HG02588 (cell line): ENCODE data around the gene UIMC1.

Source experiments
- ATAC-seq: cut with Tn5 transposase; IDR thresholded peaks from one replicate; pipeline ENCODE4 v1.9.1; 2021; ENCODE audit warnings: mild to moderate bottlenecking, moderate library complexity; ENCODE audit not compliant: unreplicated experiment

UIMC1 gene

DNA sequence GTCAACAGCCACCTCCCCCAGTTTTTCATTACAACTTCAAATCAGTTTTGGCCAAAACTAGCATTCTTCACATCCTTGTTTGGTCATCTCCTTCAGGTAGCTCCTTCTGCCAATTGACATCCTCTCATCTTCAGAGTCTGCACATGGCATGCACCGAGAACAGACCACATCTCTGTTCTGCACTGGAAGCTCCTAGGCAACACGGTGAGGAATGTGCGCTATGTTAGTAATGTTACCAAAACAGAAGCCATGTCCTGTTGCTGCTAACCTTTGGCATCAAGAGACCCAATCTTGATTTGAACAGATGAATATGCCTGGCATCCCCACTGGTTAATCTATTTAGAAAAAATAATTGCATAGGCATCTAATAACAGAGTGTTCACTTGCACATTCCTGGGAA, 102.3 kb downstream of the UIMC1 start:
- ATAC-seq, result no peak

DNA sequence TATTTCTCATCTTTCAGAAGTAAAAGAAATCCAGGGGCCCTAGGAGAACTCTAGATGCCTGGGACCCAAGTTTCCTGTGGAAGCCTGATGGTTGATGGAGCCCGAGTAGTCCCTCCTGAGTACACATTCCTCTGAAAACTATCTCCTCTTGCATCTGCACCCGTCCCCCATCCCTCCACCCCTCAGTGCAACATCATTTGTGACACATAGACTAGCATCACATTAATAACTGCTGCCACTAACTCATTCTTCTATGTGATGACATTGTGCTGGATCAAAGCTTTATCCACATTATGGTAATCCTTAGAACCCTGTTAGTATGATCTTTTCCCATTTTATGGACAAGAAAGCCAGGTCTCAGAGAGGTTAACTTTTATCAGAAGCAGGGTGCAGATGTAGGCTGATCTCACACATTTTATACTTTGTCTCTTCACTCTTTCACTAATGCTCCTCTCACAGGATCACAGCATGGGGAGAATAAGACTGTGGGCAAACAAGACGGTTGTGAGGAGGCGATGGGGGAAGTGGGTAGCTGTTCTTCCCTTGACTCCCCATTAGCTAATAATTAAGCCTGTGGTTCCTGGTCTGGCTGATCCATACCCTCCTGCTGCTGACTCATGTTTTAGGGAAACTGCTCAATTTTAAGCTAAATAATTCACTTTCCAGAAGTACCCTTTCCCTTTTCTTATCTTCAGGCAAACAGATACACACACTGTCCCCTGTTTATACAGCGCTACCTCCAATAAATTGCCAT, 103.5 kb downstream of the UIMC1 start:
- no peak for ATAC-seq

DNA sequence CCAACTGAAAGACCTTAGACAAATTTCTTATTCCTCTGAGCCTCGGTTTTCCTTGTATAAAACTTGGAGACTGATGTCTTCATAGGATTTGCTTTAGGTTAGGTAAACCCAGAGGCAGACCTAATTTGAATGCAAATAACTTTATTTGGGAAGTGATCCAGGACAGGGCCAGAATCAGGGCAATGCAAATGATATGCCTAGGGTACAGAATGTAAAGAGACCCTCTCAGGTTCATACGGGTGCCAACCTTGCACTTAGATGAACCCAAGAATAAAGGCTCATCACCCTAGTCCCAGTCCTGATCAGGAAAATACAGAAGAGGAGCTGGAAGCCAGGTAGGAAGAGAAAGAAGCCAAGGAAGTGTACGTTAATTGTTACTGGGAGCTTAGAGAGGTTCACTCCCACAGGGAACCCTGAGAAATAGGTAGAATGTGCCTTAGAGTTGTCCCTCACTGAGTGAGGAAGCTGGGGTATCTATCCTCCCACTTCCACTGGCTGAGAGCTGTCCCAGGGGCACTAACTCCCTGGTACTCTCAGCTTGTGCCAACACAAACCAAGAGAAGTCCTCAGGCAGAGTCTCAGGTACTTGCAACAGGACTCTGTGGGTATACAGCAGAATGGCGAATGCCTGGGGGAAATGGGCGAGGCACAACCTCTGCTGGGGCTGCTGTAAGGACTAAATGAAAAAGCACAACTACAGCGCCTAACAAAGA, 104.3 kb downstream of the UIMC1 start:
- no peak for ATAC-seq

DNA sequence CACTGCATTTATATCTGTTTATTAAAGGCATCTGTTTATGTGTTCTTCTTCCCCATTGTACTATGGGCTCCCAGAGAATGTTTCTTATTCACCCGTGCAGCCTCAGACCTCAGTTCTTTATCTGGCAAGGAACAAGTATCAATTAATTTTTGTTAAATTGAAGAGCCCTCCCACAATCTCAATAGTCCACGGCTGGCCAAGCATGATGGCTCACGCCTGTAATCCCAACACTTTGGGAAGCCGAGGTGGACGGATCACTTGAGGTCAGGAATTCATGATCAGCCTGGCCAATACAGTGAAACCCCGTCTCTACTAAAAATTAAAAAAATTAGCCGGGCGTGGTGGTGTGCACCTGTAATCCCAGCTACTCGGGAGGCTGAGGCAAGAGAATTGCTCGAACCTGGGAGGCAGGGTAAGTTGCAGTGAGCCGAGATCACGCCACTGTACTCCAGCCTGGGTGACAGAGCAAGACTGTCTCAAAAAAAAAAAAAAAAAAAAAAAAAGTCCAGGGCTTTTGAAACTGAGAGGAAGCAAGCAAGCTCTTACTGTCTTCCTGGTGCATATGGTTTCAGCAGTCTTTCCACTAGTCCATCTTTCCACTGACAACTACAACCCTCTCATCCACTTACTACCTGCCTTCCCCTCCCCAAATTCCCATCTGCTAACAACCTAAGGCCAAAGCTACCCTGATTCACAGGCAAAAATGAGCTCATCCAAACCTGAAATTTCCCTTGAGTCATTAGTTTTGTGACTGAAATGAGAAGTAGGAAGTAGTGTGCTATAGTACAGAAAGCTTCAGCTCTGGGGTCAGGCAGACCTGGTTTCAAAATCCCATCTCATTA, 105.1 kb downstream of the UIMC1 start:
- no peak for ATAC-seq

DNA sequence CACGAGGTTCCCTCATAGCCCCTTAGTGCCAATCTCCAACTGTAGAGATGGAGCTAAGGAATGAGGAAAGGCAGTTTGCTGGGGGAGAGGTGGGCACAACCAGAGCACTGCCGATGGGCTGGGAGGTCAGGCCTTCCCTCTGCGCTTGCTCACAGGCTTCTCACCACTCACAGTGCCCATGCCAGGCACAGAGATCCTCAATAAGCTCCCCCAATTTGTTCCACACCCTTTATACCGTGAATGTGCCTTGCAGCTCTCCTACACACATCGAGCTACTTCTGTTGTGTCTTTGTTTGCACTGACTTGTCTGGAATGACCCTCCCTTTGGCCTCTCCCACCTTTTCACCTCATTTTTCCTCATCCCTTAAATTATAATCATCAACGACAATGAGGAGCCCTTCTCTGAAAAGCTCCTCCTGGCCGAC, 105.8 kb downstream of the UIMC1 start:
- no peak for ATAC-seq

DNA sequence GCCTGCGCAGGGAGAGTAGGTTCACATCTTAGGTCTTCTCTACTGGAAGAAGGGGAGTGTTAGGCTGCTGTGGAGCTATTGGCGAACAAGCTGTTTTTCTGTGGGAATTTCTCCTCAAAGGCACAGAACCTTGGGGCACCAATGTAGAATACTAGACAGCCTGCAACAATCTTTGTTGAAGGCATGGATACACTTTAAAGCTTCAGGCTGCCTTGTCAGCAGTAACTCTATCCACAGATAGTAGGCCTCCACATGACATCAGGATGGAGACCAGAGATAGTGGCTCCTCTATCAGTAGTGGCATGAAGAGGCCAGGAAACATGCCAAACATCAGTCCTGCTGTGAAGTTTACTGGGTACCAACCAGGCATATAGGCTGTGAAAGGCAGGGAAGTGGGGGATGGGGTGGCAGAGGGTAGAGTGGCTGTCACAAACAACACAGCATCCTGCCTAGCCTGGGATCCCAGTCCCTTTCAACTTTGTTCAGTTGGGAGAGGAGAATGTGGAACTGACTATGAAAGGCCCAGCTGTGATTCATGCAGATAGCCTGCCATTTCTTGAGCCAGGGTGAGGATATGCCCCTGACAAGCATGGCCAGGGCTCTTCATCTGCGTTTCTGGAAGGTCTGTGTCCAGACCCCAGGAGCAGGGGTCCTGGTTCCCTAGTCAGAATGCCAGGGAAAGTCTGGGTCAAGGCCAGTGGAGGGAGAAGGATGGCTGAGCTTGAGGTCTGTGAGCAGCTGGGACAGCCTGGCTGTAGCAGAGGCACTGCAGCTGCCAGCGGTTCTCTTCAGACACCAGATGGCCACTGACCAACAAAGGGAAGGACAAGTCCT, 106.4 kb downstream of the UIMC1 start:
- ATAC-seq, result no peak

DNA sequence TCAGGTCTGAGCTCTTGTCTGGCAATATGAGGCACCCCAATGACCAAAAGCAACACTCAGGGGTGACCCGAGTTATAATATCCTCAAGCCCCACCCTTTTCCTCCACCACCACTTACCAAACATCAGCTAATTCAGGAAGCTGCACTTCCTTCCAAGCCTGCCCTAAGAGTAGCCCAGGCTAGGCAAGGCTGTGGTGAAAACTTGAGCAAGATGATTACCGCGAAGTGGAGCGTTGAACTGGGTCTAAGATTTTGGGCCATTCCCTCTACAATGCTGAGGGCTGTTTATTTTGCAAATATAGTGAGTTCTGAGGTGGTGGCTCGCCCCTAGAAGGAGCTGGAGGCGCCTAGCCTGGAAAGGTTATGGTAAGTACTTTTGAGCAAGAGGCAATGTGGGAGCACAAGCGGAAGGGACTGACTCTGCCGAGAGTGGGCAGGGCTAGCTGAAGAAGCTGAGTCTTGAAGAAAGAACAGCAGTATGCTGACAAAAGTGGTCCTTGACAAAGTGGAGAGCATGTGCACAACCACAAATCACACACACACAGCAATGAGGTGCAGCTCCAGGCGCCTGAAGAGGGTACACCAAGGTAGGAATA, 107.2 kb downstream of the UIMC1 start, which contains the start of gene HK3:
Gene HK3 (minus strand): TSS at position 51 of the 596 bp plus-strand sequence. CDS start 3,187 bp downstream, outside the sequence.
- no peak for ATAC-seq

DNA sequence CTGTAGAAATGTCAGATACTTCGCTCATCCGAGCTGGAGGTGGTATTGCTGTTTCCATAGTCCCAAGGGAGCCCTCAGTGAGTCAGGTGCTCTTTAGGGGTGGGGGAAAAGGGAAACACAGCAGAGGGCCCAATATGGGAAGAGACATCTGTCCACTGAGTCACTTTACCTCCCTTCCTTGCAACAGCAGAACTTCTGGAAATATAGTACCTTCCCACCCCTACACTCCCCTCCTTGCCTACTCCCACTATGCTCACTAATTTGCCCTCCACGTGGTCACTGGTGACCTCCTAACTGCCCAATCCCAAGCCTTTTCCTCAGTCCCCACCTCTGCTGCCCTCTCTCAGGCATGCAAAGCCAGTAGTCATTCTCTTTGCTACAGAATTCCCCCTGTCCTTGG, 109.3 kb downstream of the UIMC1 start:
- no peak for ATAC-seq

DNA sequence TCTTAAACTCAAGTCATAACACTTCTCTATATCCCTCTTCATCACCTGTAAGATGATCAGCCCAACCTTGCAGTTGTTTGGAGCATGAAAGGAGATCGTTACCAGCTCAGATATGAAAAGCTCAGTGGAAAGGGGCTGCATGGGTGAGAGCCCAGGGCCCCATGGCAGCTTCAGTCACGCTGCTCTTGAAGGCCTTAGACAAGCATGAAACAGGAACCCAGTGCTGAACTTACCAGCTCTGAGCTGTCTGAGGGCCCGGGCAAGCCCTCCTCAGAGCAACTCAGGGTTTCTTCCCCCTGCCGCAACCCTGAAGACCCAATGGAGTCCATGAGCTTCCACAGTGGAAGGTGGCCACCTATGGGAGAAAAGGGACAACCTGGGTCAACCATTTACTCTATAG, 110.7 kb downstream of the UIMC1 start:
- no peak for ATAC-seq

DNA sequence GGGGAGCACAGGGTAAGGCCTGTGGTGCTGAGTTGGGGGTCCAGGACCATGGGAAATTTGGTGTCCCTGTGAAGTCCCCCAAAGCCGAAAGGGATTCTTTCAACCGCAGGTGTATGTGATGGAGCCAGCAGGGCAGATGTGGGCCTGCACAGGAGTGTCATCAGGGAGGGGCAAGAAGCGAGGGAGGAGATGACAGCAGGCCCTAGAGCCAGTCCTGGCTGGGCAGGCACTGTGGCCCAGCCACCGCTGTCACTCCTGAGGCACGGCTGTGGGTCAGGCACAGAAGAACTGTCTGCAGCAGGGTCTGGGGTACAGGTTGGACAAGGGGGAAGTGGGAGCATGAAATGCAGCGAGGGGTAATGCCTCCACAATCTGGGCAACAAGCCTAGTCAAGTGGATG, 112.3 kb downstream of the UIMC1 start:
- ATAC-seq, result no peak

DNA sequence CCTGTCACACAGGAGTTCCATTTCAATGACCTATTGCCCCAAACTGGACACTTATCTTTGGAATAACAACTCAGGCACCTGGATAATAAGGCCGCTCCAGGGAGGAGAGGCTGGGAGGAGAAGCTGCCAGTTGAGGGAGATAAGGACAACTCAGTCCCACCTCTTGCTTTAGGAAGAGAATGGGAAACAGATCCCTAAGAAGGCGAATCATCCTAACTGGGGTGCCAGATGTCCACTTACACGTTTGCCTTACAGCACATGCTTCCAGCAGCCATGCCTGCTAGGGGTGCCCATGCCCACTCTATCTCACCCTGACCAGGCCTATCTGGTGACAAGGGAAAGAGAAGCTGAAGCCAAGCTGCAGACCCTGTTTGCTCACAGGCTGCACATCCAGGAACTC, 113.9 kb downstream of the UIMC1 start:
- ATAC-seq, result no peak

DNA sequence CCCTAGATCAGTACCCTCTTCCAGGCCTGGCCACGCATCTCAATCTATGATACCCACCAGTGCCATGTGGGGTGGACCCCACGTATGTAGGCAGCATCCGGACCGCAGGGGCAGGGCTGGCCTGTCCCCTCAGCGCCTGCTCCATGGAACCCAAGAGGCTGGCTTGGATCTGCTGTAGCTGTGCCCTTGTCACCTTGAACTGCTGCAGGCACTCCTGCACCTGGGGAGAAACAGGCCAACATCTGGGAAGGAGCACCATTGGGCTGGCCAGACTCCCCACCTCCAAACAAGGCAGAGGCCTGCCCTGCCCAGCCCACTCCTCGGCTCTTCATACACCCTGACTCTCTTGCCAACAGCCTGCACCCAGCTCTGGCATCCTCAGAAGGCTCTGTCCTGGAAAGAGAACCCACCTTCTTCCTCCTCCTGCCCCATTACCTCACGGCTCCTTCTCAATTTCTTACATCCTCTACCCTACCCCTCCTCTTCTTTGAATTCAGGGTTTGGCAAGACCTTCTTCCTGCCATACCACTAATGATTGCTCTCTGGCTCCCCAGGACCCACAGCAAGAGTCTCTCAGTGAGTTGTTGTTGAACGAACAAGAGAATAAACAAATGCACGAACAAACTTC, 115.1 kb downstream of the UIMC1 start:
- ATAC-seq, result no peak

DNA sequence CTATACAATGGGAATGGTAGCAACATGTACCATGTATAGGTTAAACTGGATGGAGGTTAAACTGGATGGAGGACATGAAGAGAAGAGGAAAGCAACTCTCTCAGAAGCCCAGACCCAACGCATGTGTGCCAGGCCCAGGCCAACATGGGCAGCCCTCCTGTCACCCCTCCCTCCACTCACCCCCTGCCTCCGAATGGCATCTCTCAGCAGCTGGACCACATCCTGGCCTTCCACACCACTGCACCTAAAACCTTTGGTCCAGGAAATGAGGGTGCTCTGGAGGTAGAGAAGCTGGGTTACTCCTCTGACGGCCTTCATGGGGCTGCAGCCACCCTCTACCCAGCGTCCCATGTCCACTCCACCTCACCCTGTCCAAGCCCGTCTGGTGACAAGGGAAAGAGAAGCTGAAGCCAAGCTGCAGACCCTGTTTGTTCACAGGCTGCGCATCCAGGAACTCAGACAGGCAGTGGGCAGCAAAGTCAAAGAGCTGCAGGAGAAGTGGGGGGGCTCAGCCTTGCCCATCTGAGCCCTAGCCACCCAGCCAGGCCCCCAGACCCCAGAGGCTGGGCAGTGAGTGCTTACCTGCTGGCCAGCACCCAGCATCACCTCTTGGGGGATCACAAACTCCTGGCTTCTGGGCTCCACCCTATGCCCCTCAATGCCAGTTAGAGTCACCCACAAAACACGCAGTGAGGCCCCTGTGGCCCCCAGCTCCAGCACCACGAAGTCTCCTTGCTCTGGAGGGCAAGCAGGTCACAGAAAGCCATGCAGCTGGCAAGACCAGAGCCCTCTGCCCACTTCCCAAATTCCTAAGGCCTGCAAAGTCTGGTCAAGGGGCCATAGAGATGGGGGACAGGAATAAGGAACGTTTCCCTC, 115.9 kb downstream of the UIMC1 start:
- ATAC-seq, result no peak

DNA sequence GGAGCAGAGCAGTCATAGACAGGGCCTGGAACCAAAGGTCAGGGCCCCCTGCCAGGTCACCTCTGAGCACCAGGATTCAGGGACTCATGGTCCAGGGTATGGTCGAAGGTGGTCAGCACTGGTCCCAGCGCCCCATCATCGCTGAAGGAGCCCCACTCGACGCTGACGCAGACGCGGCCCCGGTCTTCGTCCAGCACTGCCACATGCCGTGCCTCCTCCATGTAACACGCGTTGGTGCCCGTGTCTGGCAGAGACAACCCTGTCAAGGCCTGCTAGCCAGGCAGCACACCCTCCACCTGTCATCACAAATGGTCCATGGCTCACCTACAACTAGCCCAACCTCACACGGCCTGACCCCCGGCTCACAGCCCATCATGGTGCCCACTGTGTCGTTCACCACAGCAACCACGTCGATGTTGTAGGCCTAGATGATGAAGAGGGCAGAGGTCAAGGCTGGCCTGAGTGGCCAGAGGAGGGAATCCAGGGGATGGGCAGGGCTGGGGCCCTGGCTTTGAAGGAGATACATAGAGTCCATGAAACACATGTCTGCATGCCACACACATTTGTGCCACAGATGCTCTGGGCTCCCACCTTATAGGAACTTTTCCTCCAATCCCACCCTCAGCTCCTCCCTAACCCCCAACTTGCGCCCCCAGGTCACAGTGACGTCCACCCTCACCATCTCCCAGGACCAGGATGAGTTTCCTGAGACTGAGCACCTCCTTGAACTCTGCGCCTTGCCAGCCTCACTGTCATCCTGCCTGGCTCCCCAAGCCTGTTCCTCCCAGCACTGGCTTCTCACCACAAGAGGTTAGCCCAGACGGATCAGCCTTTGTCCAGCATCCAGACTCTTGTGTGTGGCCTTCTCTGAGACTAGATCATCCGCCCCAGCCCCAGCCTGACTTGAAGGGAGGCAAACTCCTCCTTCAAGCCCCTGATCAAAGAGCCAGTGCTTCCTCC, 117.0 kb downstream of the UIMC1 start:
- no peak for ATAC-seq

DNA sequence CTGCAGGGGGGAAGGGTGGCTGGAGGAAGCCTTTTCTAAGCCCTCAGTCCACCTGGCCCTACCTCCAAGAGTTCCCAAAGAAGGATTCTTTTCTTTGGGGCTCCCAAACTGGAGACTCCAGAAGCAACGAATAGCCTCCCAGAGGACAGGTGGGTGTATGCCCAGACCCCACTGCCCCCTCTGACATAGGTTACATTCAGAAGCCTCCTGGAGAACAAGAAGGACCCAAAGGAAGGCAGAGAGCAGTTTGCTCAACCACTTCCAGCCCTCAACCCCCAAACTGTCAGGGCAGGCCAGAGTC, 117.8 kb downstream of the UIMC1 start:
- ATAC-seq, result no peak

DNA sequence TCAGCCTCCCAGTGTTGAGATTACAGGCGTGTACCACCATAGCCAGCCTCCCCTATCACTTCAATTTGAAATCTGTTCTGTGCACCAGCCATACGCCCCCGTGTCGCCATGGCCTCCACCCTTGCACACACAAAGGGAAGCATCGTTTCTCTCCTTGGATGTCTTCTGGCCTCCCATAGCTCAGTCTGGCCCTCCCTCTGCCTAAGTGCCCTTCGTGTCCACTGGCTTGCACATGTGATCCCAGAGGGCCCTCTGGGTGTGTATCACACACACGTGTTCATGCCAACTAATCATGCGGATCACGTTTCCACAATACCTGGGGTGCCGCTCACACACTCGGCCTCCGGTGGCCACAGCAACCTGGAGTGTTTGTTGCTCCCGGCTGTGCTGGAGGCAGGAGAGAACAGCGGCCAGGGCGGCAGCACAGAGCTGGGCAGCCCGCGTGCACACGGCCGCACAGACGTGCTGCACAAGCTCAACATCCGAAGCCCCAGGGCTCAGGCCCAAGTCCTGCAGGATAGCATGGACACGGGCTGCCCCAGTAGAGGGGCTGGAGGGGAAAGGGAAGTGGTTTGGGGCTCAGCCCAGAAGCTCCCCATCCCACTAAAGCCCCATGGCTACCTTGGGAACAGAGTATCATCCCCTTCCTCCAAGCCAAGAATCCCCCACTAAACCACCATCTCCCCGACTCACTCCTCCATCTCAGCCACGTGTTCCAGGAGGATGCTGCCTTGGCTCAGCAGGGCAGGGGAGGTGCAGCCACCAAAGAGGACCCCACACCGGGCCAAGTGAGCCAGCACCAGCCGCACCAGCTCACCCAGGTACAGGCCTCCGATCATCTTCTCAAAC, 118.3 kb downstream of the UIMC1 start:
- ATAC-seq, result no peak

DNA sequence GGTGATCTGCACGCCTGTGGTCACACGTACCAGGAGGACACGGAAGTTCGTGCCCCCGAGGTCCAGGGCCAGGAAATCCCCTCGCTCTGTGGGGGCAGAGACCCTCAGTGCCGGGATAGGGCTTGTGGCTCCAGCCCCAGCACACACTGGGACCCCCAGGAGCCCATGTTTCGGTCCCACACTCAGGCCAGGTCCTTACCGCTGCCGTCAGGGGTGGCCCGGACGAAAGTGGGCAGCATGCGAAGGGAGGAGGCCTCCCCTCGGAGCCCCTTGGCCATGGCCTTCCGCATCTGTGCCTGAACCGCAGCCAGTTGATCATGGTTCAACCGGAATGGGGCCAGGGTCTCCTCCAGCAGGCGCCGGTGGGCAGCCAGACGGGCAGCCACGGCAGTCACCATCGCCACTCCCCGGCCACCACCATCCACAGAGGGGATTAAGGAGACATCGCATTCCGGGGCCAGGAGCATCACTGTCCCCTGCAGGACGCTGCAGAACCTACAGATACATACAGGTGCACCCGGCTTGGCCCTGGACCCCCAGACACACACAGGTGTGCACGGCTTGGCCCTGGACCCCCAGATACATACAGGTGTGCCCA, 119.2 kb downstream of the UIMC1 start:
- no peak for ATAC-seq
